ENCODE results near the gene INPPL1.

INPPL1 gene

GRCh38 chr11:72250661-72251464 lies 26.3 kb downstream of the INPPL1 start:
- DNase-seq (no peak), ATAC-seq (ENCODE audit: insufficient read depth, low read depth) (no peak)
- Histone ChIP-seq H3K79me2 (ENCODE audit: insufficient read depth, low read length) (no peaks in the 10 kb centered on the region), H3K4me3 (ENCODE audit: low read depth in 1 of 2, low read length in 2 of 2) (no peak overlapping the region), H3K36me3 (ENCODE audit: insufficient read depth, low read length) (no peaks in the 10 kb centered on the region), H3K4me1 (ENCODE audit: insufficient read depth, low read length) (no peaks in the 10 kb centered on the region), H4K20me1 (ENCODE audit: insufficient read depth, low read length) (no peaks in the 10 kb centered on the region; the same call in 1 of the 2 replicates), H3K27ac (ENCODE audit: low read length) (no peak overlapping the region), H3K27me3 (ENCODE audit: insufficient read depth, low read length, poor library complexity) (peaks cover 9% of the 10 kb centered on the region), H3K4me2 (ENCODE audit: insufficient read depth, low read length) (no peak overlapping the region), H2AFZ (ENCODE audit: low read depth, low read length) (no peak overlapping the region), H3K9ac (ENCODE audit: low read depth, low read length) (no peak overlapping the region), H3K9me3 (ENCODE audit: insufficient read depth, low read length, severe bottlenecking) (no peaks in the 10 kb centered on the region)
- TF ChIP-seq EZH2 (IDR thresholded peaks at IDR 0.05; ENCODE audit: borderline replicate concordance, low read depth, low read length, severe bottlenecking): no peak
- TF ChIP-seq, protein P1, sequence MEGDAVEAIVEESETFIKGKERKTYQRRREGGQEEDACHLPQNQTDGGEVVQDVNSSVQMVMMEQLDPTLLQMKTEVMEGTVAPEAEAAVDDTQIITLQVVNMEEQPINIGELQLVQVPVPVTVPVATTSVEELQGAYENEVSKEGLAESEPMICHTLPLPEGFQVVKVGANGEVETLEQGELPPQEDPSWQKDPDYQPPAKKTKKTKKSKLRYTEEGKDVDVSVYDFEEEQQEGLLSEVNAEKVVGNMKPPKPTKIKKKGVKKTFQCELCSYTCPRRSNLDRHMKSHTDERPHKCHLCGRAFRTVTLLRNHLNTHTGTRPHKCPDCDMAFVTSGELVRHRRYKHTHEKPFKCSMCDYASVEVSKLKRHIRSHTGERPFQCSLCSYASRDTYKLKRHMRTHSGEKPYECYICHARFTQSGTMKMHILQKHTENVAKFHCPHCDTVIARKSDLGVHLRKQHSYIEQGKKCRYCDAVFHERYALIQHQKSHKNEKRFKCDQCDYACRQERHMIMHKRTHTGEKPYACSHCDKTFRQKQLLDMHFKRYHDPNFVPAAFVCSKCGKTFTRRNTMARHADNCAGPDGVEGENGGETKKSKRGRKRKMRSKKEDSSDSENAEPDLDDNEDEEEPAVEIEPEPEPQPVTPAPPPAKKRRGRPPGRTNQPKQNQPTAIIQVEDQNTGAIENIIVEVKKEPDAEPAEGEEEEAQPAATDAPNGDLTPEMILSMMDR (IDR thresholded peaks at IDR 0.05; ENCODE audit: borderline replicate concordance, extremely low read depth, low read length, poor library complexity, severe bottlenecking): no peak

- Histone ChIP-seq H3K36me3 (ENCODE audit: insufficient read depth, low read length) (no peaks in the 10 kb centered on the region), H3K27ac (ENCODE audit: low read length) (no peak overlapping the region), H4K20me1 (ENCODE audit: insufficient read depth, low read length) (no peaks in the 10 kb centered on the region; the same call in 1 of the 2 replicates), H3K4me2 (ENCODE audit: insufficient read depth, low read length) (no peak overlapping the region), H3K4me1 (ENCODE audit: insufficient read depth, low read length) (no peaks in the 10 kb centered on the region), H3K9me3 (ENCODE audit: insufficient read depth, low read length, severe bottlenecking) (no peaks in the 10 kb centered on the region), H3K79me2 (ENCODE audit: insufficient read depth, low read length) (no peaks in the 10 kb centered on the region), H3K9ac (ENCODE audit: low read depth, low read length) (no peak overlapping the region), H3K4me3 (ENCODE audit: low read depth in 1 of 2, low read length in 2 of 2) (no peak overlapping the region), H3K27me3 (ENCODE audit: insufficient read depth, low read length, poor library complexity) (peaks cover 3% of the 10 kb centered on the region), H2AFZ (ENCODE audit: low read depth, low read length) (no peak overlapping the region)
- TF ChIP-seq EZH2 (IDR thresholded peaks at IDR 0.05; ENCODE audit: borderline replicate concordance, low read depth, low read length, severe bottlenecking): no peak
- TF ChIP-seq, protein P1 (IDR thresholded peaks at IDR 0.05; ENCODE audit: borderline replicate concordance, extremely low read depth, low read length, poor library complexity, severe bottlenecking): no peak
- DNase-seq (no peak), ATAC-seq (ENCODE audit: insufficient read depth, low read depth) (no peak)
These were observed 27.0 kb downstream of the INPPL1 start for GRCh38 chr11:72251614-72252013.

GRCh38 chr11:72253392-72253791 lies 28.8 kb downstream of the INPPL1 start:
- Histone ChIP-seq H2AFZ (ENCODE audit: low read depth, low read length) (no peak overlapping the region), H3K9me3 (ENCODE audit: insufficient read depth, low read length, severe bottlenecking) (no peaks in the 10 kb centered on the region), H3K4me2 (ENCODE audit: insufficient read depth, low read length) (no peak overlapping the region), H3K27me3 (ENCODE audit: insufficient read depth, low read length, poor library complexity) (peaks cover 3% of the 10 kb centered on the region), H3K36me3 (ENCODE audit: insufficient read depth, low read length) (no peaks in the 10 kb centered on the region), H3K27ac (ENCODE audit: low read length) (no peak overlapping the region), H3K9ac (ENCODE audit: low read depth, low read length) (no peak overlapping the region), H3K4me1 (ENCODE audit: insufficient read depth, low read length) (no peaks in the 10 kb centered on the region), H3K79me2 (ENCODE audit: insufficient read depth, low read length) (no peaks in the 10 kb centered on the region), H4K20me1 (ENCODE audit: insufficient read depth, low read length) (no peaks in the 10 kb centered on the region; the same call in 1 of the 2 replicates), H3K4me3 (ENCODE audit: low read depth in 1 of 2, low read length in 2 of 2) (no peak overlapping the region)
- TF ChIP-seq EZH2 (IDR thresholded peaks at IDR 0.05; ENCODE audit: borderline replicate concordance, low read depth, low read length, severe bottlenecking): no peak
- TF ChIP-seq, protein P1 (IDR thresholded peaks at IDR 0.05; ENCODE audit: borderline replicate concordance, extremely low read depth, low read length, poor library complexity, severe bottlenecking): no peak
- no peak for ATAC-seq (ENCODE audit: insufficient read depth, low read depth)
- DNase-seq: no peak
